Superior temporal gyrus (tissue), 1 donor: Measurements from ENCODE around the gene EXOC4.

ENCODE experiments used
- DNase-seq: peaks from one replicate; pipeline ENCODE4 v3.0.0-alpha.2; 2016; ENCODE audit errors: extremely low spot score

EXOC4 gene

DNA sequence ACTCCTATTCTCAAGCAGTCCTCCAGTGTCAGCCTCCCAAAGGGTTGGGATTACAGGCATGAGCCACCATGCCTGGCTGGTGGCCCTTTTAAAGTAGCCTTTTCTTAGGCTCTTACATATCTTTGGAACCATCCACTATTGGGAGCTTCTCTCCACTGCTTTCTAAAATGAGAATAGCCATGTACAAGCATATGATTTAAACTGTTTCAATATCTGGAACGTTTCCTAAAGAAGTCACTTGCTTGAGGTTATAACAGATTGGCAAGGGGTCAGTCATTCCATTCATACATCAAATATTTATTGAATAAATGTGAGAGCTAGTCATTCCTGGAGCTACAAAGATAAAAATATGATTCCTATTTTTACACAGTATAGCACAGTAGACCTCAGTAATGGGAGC lies 776.9 kb downstream of the EXOC4 start:
- no peak for DNase-seq

DNA sequence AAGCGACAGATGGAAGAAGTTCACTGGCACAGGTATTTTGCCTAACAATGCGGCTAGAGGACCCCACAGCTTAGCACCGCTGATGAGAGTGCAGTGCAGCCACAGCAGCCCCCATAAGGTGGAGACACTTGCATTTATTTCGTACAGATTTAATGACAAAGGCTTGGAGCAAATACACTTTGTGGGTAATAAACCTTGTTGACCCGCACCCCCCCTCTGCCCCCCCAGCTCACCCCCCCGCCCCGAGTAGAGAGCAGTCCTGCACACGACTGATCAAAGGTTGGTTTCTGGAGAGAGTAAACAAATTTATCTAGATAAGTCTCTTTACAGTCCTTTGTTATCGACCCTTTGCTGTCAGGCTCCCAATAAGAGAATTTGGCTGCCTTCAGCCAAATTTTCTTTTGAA lies 777.6 kb downstream of the EXOC4 start:
- DNase-seq = no peak

DNA sequence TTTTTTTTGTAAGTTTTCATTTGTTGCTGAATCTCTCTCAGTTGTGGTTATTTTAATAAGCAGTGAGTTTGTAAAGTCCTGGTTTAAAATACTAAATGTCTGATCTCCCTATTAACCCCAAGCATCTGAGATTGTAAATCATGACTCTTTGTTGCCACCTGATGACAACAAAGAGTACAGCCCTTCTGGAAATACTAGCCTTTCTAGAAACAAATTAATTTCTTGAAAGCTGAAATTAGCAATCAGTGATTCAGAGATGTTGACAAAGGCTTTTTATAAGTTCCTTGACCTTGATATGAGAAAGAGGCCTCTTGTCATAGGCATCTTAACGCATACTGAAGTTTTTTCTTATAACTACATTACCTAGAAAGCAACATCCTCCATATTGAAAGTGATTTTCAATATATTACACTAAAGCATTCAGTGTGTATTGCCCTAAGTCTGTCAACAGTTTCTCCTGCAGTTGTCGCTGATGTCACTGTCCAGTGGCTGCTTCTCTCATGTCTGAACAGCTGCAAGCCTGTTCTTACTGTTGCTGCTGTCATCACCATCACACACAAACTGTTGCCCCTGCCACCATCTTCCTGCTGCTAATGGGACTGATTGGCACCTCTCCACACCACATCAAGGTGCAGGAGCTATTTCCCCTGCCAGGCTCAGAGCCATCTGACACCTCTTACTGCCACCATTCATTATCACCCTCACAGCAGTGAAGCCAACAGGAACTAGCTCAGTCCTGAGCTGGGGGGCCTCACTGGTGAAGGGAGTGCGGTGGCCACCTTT lies 779.1 kb downstream of the EXOC4 start:
- DNase-seq = no peak

DNA sequence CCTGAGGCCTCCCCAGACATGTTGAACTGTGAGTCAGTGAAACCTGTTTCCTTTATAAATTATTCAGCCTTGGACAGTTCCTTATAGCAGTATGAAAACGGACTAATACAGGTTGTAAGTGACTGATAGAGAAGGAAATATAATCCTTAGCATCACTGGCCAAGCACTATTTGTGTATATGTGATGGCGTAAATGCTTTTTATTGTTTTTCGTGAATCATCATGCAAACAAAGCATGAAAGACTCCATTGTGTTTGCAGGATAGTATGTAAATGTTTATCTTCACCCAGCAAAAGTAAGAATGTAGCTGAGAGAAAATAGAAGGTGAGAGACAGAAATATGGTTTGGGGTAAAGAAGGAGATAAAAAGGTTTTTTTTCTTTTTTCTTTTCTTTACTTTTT lies 781.8 kb downstream of the EXOC4 start:
- DNase-seq = no peak

DNA sequence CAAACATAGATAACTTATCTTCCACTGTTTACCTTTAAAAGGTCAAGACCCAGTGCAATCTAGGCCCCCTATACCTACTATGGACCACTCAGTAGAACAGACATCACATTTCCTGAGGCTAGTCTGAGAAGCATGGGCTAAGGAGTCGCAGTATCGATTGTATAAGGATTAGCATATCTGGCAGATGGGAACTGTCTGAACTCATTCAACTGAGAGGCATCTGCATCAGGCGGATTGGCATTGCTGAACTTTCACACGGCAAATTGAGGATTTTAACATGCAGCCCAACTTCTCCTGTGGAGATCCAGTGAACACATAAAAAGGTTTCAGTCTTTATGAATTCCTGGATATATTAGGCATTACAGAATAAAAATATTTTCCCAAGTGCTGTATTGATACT lies 785.1 kb downstream of the EXOC4 start:
- no peak for DNase-seq

DNA sequence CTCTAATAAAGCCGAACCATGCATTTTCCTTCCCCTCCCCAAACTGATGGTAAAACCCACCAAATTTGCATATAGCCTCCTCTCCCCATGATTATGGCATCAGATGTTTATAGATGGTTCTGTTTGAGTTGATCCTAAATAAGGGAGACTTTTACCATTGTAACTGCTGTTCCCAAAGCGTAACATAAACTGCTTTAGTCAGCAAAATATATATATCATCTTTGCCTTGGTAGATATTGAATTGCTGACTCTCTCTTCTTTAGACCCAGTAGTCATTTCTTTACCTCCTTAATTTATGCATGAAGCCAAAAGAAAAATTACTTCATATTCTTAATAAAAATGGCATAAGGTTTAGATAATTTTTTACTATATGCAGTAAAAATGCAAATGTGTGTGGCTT lies 788.1 kb downstream of the EXOC4 start:
- no peak for DNase-seq

DNA sequence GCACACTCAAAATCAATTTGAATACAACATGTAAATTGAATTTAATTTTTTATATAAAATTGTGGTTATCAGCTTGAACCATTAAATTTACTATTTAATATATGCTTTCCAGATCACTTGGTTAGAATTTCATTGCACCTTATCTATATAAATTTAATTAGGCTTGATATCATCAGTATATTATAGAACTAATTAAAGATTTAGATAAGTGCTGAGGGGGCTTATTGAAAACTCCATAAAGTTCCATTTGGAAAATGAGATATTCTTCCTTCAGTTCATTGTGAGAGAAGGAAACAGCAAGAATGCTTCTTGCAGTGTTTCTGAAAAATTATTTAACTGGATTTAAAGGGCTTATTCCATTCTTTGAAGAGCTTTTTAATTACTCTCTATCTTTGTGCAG lies 788.6 kb downstream of the EXOC4 start:
- DNase-seq = no peak

DNA sequence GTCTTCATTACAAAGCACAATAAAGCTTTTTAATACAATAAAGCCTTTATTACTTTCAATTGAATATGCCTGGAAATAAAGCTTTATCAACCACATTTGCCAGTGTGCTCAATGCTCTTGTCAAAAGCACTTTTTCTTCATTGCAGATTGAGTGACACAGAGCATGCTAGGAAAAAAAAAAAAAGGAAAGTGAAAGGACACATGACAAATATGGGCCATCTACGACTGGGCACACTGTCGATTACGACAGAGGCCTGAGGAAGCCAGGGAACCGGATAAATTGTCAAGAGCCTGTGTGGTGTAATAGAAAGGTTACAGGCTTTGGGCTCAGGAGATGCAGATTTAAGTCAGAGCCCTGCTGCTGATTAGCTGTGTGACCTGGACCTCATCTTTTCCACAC lies 789.4 kb downstream of the EXOC4 start:
- DNase-seq = no peak

DNA sequence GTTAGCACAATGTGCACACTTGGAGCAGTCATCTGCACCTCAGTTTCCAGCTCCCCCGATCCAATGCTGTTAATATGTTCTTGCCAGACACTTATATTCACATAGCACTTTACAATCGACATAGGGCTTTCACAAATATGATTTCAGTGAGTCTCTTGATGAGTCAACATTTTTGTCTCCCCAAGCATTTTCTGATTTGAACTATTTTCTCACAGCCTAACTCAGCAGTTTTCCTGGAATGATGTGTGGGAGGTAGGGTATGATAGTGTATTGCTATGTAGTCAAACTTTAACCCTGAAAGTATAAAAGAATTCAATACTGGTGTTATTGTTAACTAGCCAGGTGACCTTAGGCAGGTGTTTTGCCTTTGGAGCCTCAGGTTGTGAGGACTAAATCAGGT lies 791.8 kb downstream of the EXOC4 start:
- no peak for DNase-seq

DNA sequence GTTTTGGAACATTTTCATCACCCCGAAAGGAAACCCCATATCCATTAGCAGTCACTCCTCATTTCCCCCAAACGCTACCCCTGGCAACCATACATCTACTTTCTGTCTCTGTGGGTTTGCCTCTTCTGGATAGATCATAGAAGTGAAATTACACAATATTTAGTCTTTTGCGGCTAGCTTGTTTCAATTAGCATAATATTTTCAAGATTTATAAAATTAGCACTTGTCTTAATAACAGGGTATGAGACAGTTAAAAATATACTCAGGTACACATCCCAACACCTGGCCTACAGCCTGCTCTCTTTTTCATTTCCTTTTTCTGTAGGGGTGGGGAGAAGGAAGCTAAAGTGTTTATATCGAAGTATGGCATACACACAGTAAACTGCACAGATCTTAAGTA lies 792.8 kb downstream of the EXOC4 start:
- DNase-seq = no peak

DNA sequence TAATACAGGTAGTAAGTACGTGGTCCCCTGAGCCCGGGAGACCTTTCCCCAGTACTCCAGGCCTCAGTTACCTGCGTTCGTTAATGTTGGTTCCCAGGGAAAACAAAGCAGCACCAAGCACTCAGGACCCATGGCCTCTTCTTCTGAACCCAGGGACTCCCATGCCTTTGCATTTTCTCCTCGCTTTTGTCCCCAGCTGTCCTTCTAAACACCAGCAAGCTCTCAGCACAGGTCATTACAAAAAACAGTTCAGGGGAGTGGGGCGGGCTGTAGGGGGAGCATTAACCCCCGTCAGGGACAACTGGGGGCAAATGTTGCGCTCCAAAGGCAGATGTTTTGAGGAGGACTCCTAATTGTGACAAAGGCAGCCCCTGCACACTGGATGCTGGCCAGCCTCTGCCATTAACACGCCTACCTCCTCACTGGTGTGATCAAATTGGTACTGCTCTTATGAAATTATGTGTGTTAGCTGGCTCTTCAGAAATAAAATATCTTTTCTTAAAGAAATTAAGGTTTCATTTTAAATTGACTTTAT lies 793.8 kb downstream of the EXOC4 start:
- DNase-seq = no peak

DNA sequence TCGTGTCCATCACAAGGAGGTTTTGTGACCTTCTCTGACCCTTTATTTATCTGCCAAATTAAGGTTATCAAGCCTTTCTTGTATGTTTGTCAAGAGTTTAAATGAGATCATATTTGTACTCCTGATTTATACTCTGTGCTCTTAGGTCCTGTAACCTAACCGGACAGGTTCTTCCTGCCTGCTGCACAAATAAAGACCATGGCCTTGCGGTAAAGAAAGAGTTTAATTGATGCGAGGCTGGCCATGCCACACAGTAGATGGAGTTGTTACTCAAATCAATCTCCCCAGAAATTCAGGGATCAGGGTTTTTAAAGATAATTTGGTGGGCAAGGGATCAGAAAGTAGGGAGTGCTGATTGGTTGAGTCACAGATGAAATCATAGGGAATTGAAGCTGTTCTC lies 794.8 kb downstream of the EXOC4 start:
- no peak for DNase-seq

DNA sequence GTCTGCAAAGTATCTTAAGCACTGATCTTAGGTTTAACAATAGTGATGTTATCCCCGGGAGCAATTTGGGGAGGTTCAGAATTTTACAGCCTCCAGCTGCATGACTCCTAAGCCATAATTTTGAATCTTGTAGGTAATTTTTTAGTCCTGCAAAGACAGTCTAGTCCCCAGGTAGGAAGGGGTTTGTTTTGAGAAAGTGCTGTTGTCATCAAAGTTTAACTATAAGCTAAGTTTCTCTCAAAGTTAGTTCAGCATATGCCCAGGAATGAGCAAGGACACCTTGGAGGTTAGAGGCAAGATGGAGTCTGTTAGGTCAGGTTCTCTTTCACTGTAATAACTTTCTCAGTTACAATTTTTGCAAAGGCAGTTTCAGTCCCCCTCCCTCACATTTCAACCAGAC lies 795.3 kb downstream of the EXOC4 start:
- no peak for DNase-seq

DNA sequence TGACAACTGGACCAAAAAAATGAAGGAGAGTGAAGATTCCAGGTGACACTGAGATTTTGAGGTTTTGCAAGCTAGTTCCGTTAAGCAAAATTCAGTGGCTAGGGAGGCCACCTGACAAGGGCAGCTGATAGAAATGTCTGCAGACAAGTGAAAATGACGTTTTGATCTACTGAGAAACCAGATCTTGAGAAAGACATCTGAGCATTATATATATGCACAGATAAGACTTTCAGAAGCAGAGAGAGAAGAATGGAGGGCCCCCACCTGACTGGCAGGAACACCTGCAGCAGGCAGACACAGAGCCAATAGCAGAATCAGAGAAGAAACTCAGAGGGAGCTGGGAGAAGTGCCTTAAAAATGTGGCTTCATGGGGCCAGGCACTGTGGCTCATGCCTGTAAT lies 798.1 kb downstream of the EXOC4 start:
- DNase-seq = no peak

DNA sequence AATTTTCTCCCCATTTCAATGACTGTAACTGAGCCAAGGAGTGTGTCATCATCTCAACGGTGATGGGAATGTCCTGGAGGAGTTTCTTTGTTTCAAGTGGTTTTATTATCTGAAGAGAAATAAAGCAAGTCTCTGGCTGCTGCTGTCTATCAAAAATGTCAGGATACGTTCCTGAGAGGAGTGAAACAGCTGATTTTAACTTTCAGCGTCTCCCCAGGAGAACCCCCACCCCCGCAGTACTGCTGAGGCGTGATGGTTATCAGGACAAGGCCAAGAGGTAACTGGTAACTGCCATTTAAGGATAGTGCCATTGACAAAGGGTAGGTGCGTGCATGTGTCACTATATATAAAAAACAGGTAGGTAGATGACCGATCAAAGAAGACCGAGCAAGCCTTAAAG lies 803.9 kb downstream of the EXOC4 start:
- DNase-seq = no peak

DNA sequence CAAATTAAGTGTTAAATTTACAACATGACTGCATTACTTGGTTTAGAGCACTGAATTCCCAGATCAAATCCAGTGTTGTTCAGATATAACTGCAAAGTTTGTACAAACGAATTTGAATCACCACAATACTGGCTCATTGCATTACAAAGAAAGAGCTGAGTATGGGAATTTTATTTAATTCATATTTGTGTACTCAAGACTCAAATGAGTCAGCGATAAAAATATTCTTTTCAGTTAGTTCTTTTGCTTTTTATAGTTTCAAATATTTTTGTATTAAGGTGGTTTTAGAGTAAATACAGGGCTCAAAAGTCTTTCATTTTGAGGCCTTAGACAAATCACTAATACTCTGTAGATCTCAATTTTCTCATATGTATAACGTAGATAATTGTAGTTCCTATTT lies 805.6 kb downstream of the EXOC4 start:
- DNase-seq = no peak

DNA sequence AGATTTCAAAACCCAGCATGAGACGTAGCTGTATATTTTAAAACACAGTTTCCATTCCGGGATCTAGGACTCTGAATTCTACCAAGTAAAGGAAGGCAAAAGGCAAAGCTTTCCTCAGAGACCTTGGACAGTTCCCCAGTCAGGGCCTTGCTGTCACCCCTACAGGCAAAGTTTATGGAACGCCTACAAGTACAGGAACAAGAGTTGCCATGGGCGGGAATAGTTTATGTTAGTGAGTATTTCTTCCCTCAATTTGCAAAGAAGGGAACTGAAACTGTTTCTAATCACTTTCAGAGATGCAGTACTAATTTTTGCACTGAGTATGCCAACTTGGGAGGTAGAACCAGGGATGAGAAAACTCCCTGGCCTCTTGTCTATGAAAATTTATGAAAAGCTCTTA lies 806.1 kb downstream of the EXOC4 start:
- DNase-seq = no peak

DNA sequence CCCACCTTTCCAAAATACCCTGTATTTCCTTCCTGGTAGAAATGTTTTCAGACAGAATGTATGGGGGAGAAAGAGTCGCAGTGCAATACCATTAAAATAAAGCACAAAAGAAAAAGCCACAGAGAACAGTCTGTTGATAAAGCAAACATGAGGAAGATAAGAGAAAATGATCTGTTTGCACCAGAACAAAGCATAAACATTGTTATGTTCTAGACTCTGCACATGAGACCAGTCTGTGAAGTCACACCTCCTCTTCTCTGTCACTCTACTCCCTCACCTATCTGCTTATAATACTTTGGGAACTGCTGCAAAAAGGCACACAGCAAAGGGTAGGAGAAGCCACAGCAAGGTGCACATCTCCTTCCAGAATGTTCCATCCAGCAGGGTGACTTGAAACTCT lies 807.0 kb downstream of the EXOC4 start:
- DNase-seq = no peak

DNA sequence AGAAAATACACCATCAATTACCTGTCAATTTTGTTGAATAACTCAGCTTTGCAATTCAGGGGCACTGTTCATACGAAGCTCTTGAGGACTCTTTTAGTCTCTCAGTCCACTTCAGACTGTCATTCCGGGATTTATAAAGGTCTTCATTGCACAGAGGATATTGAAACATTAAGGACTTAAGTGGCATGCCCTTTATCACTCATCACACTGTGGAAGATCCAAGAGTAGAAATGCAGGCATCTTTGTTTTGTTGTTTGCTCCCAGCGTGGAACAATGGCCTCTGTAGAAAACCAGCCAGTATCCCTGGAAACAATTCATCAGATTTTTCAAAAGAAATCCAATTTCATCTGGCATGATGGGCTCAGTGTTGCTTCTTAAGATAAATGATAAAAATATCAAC lies 808.0 kb downstream of the EXOC4 start:
- no peak for DNase-seq

DNA sequence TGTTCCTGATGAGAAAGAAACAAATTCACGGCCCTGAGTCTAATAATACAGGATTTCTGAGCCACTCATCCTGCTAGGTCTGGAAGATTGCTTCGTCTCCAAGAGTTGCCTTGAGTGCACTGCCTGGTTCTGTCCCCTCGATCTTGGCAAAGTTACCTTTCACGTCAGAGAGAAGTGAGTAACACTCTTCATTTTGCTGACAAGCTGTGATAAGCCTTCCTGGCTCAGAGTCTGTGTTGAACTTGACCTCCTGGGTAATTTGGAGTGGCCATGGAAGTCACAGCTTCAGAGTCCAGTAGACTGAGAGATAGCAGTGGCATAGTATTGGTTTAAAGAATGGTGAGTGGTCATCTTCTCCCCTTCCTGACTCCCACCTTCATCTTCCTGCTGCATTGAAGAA lies 809.6 kb downstream of the EXOC4 start:
- no peak for DNase-seq

DNA sequence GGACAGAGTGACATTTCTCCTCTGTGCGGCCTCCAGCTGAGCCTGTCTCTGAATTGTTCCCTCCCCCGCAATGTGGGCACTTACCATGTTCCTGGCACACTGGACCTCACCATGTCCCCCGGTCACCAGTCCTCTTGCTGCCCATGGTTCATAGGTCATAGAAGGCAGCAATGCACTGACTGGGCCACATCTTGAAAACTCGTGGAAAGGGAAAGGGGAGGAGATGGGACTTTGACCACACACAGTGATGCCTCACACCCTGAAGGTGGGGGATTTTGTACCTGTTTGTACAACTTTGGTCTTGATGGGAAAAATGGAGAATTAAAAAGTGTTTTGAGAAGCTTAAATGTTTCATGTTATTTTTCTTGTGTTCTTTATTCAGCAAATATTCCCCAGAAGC lies 812.5 kb downstream of the EXOC4 start:
- DNase-seq = no peak

DNA sequence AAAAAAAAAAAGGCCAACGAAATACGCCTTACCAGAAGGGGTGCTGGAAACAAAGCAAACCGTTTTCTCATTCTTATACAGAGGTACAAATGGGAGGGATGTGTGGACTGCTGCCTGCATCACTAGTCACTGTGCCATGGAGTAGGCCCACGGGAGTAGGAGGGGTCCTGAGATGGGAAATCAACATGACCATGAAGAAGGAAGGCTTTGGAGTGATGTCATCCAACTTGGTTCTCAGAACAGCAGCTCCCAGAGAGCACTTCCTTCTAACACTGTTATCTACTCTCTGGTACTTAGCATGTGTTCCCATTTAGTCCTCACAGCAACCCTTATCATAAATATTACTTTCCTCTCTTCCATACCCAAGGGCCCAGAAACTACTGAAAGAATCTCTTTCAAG lies 814.3 kb downstream of the EXOC4 start:
- no peak for DNase-seq

DNA sequence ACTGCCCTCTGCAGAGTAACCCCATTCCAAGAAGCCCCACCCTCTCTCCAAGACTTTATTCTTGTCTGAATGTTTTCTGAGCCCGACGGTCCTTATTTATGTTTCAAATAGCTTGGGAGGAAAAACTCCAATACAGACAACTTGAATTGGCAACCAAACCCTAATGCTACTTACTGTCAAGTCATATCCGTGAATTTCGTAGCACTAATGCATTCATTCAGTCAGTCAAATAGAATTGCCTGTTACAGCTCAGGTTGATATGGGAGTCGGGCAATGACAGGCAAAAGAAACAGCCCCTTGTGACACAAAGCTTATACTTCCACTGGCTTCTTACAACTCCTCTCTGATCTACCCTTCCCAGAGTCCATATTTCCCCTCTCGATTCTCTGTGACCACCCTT lies 815.8 kb downstream of the EXOC4 start:
- no peak for DNase-seq

DNA sequence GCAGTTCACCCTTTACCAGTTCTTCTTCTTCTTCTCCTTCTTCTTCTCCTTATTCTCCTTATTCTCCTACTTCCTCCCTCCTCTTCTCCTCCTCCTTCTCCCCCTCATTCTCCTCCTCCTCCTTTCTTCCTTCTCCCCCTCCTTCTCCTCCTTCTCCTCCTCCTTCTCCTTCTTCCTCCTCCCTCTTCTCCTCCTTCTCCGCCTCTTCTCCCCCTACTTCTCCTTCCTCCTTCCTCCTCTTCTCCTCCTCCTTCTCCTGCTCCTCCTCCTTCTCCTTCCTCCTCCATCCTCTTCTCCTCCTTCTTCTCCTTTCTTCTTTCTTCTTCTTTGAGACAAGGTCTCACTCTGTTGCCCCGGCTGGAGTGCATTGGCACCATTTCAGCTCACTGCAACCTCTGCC lies 816.3 kb downstream of the EXOC4 start:
- DNase-seq = no peak
